GM23248 (cell line): ENCODE data around the gene MALAT1.

ENCODE experiments used
- EZH2 ChIP-seq: fragments of 200-600 bp; sonication (generic); IDR thresholded peaks from 2 replicates; pipeline ENCODE4 v1.6.1; 2018; ENCODE audit warnings: antibody characterized with exemption, mild to moderate bottlenecking; ENCODE audit not compliant: insufficient read depth, poor library complexity, severe bottlenecking
- EZH2phosphoT487 ChIP-seq: fragments of 200-600 bp; sonication (generic); IDR thresholded peaks from 2 replicates; pipeline ENCODE4 v1.6.1; 2018; ENCODE audit warnings: antibody characterized with exemption, moderate library complexity, mild to moderate bottlenecking, low read depth; ENCODE audit not compliant: insufficient read depth

GRCh38 chr11:65471447-65471891 is 27.4 kb upstream of the MALAT1 start:
- TF ChIP-seq EZH2phosphoT487 (no peak), EZH2 (no peak)
